GM19023 (cell line): ENCODE results near the gene CPA5.

Source experiments
- ATAC-seq: cut with Tn5 transposase; IDR thresholded peaks from one replicate; pipeline ENCODE4 v1.9.1; 2021; ENCODE audit warnings: mild to moderate bottlenecking, moderate library complexity; ENCODE audit not compliant: unreplicated experiment

CPA5 gene

DNA sequence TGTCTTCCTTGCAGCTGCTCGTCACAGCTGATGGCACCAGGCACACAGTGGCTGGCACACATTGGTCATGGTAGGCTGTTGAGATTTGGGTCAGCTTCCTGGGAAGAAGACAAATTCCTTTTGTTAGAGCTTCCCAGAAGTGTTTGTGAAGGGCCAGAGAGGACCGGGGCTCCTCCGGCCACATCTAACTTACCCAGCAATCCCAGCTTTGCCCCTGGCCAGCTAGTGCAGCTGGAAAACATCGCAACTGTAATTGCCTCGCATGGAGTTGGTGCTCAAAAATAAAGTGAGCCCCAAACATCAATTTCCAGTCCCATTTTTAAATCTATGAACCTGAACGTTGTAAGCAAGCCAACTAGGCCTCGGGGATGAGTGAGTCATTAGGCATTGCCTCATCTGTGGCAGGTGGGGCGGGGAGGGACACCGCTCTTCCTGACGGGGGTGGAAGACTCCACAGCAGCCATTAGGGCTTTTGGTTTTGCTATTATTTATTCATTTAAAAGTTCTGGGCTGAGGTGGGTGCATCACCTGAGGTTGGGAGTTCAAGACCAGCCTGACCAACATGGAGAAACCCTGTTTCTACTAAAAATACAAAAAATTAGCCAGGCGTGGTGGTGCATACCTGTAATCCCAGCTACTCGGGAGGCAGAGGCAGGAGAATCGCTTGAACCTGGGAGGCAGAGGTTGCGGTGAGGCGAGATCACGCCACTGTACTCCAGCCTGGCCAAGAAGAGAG lies 12.4 kb downstream of the CPA5 start:
- ATAC-seq = no peak

DNA sequence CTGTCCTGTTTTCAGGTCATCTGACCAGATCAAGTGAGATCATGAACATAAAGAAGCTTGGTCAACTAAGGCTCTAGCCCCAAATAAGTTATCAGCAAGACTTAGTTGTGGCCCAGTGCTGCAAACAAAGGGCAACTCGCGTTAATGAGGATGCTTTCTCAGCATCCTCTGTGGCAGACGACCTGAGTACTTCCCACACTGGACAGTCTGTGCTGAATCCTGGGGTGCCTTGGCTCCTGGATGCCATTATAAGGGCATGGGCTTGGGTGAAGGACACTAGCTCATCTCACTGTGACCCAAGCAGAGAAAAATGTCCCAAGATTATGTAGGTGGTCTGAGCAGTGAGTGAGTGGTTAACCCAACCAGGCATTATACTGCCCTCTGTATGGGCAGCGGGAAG lies 13.9 kb downstream of the CPA5 start:
- no peak for ATAC-seq

DNA sequence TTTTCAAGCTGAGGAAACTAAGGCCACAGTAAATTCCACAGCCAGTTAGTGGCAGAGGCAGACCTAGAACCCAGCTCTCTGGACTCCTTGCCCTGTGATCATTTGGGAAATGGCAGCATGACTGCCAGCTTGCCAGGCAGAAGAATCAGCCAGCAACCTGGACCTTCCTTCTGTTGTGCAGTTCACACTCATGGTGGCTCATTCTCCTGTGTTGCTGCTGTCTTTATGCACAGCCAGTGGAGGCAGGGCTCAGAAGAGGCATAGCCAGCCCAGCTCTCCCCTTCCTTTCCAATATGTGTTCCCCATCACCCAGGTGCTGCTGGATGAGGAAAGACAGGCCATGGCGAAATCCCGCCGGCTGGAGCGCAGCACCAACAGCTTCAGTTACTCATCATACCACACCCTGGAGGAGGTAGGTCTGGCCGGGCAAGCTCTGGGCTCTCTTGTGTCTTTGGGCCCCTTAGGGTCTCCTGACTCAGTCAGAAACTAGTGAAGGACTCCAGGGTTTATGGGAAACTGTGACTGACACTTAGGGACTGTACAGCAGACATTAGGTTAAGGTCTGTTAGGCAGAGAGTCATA lies 14.8 kb downstream of the CPA5 start:
- no peak for ATAC-seq

DNA sequence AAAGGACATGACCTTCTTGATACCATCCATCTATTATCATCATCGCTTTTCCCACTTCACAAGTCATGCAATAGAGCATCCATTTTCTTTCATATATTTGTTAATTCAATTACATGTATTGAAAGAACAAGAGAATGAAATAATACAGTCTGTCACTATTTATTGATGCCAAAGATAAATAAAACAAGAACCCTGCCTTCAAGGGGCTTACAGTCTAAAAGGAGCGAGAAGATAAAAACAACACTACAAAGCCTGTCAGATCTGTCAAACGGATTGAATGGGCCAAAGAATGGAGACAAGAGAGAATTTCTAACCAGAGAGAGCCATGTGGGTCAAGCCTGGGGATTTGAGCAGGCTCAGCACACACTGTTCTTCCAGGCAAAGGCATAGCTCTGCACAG lies 15.9 kb downstream of the CPA5 start:
- no peak for ATAC-seq

DNA sequence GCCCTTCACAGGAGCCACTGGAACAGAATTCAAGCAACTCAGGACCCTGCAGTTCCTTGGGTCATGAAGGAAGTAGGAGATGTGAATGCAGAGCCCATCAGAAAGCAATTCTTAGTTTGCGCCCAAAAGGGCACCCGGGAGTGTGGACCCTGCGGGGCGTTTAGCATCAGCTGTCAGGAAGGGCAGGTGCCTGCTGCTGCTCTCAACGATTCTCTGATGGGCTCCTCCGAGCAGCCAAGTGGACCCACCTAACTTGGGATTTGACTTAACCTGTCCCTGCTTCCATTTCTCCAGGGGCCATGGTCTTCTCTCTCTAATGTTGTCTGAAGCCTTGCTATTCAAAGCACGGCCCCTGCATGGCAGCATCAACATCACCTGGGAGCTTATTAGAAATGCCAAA lies 17.1 kb downstream of the CPA5 start:
- ATAC-seq = no peak

DNA sequence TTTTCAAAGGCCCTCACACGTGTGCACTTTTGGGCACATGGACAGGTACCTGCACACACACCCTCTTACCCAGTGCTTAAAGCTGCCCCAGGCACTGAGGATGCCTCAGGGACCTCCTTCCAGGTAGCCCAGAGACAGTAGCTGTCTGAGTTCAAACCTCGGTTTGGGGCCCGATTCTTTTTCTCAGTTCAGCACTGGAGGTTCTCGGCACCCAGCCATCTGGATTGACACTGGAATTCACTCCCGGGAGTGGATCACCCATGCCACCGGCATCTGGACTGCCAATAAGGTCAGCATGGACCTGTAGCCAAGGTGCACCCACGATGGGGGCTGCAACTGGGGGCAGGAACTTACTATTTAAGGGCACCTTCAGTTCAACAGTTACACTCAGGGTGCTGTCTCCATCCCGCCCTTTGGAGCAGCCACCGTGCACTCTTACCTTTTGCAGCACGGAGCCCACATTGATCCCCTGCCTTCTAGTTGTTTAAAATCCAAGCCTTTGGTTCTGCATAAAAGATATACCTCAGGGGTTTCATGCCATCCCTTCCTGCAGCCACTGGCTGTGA lies 17.7 kb downstream of the CPA5 start:
- no peak for ATAC-seq

DNA sequence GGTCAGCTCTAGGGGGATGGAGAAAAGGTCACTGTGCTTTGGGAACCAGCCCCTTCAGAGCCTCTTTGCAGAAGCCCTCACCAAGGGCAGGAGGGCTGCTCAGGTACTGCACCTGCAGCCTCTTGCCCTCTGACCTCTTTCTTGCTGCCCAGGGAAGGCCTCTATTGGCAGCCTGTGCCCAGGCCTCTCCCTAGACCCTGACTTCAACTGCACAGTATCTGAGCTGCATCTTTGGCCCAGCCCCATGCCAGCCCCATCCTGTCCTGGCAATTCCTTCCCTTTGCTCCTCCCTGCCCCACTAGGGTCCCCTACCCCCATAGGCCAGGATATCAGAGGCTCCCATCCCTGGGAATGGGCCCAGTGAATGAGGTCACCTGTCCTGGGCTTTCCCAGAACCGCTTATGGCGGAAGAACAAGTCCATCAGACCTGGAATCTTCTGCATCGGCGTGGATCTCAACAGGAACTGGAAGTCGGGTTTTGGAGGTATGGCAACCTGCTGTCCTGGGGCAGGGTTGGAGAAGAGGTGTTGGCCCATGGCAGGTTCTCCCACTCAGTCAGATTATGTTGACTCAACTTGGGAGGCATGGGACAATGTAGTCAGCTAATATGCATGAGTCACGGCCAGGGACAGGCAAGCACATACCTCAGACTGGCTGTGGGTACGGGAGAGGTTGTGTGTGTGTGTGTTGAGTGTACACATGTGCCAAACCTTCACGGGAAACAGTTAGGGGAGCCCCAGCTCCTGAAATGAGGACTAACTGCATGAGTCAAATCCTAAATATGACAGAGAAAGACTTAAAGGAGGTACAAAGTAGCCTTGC lies 18.6 kb downstream of the CPA5 start:
- no peak for ATAC-seq

DNA sequence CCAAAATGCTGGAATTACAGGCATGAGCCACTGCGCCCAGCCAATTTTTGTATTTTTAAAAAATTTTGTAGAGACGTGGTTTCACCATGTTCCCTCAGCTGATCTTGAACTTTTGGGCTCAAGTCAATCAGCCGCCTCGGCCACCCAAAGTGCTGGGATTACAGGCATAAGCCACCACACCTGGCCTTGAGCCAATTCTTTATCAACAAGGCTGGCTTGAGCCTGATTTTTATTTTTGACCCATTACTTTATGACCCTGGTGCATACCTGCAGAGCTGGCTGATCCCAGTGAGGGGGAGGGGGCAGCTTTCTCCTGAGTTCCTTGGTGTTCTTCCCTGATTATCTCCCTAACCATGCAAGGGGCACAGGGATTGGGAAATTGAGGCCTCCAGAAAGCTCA lies 19.8 kb downstream of the CPA5 start:
- no peak for ATAC-seq

DNA sequence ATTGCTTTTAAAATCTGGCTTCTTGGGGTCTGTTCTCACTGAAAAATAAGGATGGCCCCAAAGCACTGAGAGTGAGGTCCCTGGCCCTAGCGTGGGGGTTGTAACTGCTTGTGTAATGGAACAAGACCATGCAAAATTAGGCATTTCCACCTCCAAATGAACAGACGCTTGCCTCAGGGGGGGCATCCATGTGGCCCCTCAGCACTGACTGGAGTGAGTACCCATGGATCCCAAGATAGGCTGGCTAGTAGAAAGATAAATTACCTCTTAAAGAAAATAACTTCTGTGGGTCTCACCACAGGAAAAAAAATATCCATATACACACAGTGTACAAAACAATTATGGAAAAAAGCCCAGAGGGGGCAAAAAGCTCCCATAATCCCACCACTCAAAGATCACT lies 20.5 kb downstream of the CPA5 start:
- no peak for ATAC-seq

DNA sequence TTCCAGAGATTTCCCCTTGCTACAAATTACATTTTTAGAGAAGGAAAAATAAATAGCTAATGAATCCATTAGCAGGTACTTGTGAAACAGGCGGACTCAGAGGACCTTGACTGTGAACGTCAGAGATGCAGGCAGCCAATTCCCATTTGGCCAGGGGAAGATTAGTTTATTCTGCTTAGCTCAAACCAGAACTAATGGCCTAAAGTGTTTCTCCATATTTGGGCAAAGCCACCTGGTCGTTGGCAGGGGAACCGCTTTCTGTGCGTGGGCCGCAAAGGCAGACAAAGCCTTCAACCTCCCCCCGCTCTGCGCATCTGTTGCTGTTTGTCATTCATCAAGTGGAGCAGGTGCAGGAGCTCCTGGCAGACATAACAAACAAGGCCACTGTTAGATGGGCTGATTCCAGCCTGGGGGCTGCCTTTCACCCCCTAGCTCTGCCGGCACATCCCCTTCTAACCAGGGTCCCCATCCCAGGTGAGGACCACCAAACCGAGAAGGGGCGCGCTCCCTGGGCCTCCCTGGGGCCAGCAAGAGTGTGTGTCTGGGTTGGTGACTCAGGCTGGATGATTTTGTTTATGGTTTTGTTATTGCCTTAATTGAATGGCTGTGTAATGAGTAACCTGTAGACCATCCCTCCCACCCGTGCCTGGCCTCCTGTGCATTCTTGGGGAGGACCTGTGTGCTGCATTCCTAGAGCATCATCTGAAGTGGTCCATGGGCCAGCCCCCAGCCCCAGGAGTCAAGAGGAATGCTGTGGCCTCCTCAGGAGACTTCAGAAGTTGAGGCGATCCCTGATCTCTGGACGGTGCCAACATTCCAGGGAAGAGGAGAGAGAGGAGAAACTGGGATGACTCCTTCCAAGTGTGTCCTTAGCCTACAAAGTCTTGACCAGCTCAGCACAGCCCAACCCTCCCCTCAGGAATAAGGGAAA lies 21.2 kb downstream of the CPA5 start:
- ATAC-seq = no peak

DNA sequence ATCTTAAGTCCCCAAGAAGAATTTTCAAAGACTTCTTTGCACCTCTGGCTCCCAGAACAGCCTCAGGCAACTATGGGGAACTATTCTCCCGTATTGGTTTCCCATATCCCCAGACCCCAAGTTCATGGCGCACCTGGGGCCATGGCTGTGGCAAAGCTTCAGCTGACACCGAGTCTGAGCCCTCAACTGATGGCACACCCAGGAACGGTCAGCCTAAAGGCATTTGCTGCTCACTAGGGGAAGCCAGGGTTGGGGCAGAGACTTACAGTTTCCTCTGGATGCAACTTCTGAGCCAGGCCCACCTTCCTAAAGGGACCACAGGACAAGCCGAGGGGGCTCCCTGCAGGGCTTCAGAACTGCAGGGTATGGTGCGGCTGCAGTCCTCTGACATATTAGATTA lies 21.9 kb downstream of the CPA5 start:
- ATAC-seq = no peak

DNA sequence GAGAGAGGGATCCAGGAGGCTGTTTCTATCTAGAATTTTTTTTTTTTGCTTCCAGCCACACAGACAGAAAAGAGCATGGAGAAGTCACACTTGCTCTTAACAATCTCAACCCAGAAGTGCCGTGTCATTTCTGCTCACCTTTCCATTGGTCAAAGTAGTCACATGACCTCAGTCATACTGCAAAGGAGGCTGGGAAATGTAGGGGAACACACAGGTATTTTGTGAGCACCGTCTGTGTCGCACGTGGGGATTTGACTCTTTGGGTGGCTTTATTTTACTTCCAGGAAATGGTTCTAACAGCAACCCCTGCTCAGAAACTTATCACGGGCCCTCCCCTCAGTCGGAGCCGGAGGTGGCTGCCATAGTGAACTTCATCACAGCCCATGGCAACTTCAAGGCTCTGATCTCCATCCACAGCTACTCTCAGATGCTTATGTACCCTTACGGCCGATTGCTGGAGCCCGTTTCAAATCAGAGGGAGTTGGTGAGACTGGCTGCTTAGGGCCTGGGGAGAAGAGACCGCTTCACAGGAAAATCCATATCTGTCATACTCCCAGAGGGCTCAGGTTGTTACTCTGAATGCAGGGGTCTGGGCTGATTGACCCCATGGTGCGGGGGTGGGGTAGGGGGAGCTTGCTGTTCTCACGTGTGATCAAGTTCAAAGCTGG lies 22.6 kb downstream of the CPA5 start:
- no peak for ATAC-seq

DNA sequence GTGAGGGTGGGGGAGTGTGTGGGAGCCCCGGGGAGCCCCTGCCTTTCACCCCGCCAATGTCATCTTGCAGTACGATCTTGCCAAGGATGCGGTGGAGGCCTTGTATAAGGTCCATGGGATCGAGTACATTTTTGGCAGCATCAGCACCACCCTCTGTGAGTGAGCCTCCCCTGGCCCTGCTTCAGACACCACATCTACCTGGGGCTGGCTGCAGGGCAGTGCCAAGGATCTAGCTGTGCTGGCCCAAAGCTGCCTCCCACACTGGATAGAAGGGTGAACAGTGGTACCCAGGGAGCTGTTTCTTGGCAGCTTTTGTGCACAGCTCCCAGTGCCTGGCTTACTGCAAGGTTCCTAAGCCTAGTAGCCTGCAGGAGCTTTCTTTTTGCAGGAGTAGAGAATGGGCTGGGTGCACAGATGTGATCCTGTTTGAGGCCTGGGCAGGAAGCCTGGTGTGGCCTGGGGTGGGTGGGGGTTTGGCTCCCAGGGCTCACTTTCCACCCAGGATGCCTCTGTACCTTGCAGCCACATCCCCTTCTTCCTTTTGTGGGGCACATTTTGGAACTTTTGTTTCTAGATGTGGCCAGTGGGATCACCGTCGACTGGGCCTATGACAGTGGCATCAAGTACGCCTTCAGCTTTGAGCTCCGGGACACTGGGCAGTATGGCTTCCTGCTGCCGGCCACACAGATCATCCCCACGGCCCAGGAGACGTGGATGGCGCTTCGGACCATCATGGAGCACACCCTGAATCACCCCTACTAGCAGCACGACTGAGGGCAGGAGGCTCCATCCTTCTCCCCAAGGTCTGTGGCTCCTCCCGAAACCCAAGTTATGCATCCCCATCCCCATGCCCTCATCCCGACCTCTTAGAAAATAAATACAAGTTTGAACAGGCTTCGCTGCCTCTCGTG lies 23.5 kb downstream of the CPA5 start:
- ATAC-seq = no peak

DNA sequence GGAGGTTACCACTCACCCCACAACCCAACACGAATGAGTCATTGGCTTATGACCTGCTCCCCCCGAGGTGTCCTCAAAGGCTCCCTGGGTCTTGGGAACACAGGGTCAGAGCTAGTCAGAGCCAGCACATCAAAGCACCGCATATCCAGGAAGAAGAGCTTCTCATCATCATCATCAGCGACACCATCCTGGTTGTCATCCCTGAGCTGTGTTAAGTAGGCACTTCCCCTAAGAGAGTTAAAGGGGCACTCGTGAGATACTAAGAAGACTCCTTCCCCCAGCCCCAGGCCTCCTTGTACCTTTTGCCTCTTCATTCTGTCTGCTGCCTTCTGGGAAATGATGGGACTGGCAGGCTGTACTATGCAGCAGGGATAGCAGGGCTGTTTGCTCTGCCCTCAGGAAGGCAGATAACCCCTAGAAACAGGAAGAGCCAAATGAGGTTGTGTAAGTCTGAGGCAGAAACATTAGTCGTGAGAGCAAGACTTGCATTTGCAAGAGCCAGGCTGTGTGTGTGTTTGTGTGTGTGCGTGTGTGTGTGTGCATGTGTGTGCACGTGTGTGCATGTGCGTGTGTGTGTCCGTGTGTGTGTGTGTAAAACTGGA lies 24.6 kb downstream of the CPA5 start:
- ATAC-seq = no peak

DNA sequence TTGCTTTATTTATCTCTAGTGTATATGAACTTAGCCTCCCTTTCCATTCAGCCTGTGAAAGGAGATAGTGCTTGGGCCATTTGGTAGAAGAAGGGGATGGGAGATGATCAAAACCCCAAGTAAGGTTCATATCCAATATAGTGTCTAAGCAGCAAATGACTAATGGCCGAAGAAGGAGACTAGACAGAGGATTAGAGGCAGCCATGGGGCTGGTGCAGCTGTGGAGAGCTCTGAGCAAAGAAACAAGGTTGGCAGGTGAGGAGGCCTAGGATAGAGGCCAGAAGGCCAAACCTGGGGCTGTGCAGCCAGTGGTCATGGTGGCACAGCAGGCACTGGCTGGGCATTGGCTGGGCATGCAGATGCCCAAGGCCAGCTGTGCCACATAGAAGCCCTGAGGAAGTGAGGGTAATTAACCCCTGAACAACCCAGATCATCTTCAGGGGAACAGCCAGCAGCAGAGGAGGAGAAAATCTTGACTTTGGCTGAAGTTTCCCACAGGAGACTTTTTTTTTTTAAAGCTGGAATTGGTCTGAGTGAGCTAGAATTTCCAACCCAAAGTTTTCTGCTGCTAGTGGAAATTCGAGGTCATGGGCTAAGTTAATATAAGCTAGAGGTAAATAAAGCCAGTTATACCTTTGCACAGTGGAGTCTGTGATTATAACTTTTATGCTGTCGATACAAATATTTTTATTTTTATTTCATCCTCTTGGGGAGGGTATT lies 25.4 kb downstream of the CPA5 start:
- ATAC-seq = no peak

DNA sequence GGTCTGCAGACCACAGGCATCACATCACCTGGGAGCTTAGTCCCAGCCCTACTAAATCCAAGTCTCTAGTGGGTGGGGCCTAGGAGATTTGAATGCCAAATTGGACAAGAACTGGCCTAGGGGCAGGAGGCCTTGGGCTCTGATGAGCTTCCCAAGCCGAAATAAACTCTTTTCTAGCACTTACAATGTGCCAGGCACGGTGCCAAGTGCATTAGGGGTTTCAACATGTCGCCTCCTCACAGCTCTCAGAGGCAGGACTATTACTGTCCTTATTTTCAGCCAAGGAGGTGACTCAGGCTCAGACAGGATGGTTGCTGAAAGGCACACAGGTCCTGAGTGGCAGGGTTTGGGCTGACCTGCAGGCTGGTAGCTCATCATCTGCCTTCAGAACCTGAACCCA lies 26.4 kb downstream of the CPA5 start:
- no peak for ATAC-seq

DNA sequence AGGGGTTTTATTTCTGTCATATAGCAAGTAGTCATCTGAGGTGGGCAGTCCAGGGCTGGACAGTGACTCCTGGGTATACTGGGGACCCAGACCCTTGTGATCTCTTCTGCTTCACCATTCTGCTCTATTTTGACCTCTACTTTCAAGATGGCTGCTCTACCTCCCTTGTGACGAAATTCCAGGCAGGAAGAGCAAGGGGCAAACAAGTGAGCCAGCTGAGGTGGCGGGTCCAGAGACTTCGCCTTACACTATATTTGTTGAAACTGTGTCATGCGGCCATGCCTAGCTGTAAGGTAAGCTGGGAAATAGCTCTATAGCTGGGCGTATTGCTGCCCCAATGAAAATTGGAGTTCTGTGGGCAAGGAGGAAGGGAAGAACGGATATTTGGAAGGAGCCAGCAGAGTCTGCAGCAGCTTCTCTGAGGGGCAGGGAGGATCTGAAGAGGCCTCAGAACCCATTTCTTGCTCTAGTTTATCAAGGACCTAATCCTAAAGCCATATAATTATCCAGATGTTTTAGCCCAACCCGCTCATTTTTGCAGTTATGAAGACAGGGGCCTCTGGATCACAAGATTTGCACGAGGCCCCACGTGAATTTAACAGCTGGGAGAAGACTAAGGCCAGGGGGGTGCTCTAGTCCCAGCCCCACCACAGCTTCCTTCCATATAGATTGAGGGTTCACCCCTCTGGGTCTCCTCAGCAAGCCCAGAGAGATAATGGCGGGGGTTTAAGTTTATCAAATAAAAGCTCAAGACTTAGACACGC lies 28.0 kb downstream of the CPA5 start:
- ATAC-seq = no peak
